HG03469 (cell line): ENCODE data around the gene CCDC136.

Source experiments
- ATAC-seq: cut with Tn5 transposase; IDR thresholded peaks from one replicate; pipeline ENCODE4 v1.9.1; 2021; ENCODE audit warnings: mild to moderate bottlenecking, moderate library complexity, moderate number of reproducible peaks; ENCODE audit not compliant: unreplicated experiment

The CCDC136 gene

DNA sequence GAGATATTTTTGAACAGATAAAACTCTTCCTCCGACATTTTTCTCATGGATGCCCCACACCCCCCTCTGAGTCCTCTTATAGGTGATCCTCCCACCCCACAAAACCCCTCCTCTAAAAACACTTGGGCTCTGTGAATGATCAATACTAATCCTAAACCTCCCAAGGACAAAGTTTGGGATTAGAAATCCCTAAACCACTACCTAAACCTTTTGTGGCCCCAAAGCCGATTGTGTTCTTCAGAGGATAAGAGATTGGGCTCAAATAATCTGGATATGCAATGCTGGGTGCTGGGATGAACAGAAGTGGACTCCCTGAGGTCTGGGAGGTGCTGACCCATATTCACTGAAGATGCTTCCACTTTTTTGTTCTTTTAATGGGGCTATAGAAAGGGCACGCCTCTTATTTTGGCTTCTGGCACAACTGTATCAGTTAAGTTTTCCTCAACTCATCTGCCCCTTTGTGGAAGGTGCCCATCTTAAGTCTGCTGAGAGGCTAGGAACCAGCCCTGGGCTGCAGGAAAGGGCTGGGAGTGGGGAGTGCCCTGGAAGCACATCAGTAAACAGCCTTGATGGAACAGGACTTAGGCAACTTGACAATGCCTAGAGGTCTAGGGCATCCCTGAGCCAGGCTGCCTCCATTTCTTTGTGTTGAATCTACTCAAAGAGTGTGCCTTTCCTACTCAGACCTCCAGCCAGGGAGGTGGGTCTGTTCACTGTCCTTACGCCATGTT lies 15.9 kb upstream of the CCDC136 start, which contains the start of gene OPN1SW:
OPN1SW (minus strand) TSS at position 51 of the 731 bp plus-strand sequence; CDS start at position 38, 13 bp downstream.
- ATAC-seq = no peak

DNA sequence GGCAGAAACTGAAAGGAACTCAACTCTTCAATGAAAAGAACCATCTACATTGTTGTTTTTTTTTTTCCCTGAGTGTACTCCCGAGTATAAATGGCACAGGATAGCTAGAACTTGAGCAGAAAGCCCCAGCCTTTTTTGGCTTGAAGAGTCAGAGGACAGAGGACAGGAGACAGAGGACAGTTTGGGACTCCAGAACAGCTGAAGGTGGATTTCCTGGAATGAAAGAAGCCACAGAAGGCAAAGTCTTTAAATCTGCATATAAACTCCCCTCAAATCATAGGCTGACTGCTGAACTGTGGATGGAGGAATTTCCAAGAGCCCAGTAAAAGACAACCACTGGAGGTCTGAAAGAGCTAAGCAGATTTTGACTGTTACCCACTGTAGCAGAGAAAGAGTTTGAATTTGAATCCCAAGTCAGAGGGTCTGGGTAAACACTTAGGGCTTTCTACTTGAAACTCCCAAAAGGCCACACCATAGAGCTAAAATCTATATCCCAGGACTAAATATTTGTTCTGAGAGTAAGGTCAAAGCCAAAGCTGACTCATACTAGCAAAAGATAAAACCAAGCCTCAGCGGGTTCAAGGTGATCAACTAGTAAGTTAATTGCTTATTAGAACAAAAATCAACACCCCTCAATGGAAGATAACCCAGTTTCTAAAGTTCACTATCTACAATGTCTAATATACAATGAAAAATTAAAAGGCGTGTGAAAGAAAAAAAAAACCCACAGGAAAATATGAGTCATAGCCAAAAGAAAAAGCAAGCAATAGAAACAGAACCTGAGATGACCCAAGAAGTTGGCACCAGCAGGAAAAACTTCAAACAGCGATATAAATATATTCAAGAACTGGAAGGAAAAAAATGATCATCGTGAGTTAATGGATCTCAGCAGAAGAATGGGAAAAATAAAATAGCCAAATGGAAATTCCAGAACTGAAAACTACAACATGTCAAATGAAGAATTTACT lies 14.3 kb upstream of the CCDC136 start:
- ATAC-seq = no peak

DNA sequence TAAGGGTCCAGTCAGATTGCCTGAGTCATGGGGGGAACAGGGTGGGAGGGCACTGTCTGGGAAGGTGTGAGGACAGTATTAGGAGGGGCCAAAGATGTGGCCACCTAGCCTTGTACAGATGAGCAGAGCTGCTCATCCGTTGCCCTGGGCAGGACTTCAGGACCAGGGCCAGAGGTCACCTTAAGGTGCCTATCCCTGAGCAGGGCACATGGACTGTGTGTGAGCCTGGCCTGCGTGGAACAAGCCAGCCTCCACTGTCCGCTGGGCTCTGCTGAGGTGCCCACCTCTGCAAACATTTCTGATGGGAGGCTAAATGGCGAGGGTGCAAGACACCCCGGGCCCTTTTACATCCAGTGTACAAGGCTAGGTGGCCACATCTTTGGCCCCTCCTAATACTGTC lies 12.8 kb upstream of the CCDC136 start:
- ATAC-seq = no peak

DNA sequence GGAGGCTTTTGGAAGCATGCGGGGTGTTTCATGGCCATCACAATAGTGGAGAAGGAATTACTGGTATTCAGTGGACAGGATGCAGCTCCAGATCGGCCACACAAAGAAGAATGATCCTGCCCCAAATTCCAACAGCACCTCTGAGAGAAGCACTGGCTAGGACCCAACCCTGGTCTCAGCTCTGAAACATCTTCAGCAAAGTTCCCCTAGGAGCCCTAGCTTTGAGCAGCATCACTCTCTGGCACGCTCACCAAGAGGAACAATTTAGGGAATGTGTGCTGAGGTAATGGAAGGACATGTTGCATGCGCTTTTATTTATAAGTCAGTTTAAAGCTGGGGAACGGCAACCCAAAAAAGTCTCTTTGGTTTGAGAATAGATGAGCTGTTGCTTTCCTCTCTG lies 10.6 kb upstream of the CCDC136 start:
- no peak for ATAC-seq

DNA sequence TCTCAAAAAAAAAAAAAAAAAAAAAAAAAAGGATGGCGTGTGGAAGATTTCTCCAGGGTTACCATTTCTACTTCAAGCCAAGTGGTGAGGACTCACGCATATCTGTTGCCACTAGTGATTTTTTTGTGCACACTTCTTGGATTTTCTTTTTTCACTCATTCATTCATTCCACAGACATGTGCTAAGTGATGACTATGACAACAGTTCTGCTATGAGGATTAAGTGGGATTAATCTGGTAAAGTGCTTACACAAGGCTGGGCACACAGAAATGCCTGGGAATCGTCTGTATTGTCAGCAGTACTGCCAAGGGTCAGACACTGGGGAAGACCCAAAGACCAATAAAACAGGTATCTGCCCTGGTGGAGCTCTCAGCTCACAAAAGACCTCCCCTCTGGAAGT lies 9.9 kb upstream of the CCDC136 start:
- no peak for ATAC-seq

DNA sequence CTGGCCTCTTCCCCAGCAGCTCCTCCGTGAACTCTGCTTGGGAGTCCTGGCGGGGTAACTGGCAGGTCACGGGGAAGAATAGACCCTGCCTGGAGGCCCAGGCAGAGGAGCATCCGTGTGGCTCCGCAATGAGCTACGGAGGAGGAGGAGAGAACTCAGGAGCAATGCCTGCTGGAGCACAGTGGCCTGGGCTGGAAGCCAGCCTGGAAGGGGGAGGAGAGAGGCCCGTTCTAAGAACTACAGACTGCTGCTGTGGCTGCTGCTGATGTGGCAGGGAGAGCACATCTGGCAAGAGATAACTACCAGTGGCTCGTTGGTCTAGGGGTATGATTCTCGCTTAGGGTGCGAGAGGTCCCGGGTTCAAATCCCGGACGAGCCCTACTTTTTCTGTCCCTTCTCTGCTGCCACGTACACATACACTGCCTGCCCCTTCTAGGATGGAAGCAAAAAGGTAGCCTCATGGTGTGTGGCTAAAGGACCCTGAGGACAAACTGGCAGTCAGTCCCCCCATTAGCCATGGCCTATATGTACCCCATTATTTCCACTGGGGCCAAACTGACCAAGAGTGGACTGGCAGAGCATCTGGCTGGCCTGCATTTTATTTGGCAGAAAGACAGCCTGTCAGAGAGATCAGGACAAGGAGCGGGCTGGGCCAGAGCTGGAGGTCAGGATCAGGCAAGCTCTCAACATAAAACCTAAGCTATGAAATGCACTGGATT lies 8.5 kb upstream of the CCDC136 start:
- no peak for ATAC-seq

DNA sequence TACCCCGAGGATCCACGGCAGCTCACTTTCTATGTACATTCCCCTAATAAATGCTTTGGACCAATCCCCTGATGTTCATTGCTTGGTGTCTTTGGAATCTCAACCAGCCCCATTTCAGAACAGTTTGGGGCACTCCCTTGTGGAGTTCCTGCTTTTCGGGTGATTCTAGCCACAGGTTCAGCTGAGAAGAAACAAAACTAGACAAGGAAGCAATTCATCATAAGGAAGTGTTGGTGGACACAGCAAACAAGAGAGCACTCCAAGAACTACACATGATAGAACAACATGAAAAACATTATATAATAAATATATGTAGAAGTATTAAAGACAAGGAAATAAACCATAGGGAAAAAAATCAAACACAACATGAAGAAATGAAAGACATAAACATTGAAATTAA lies 6.0 kb upstream of the CCDC136 start:
- no peak for ATAC-seq

DNA sequence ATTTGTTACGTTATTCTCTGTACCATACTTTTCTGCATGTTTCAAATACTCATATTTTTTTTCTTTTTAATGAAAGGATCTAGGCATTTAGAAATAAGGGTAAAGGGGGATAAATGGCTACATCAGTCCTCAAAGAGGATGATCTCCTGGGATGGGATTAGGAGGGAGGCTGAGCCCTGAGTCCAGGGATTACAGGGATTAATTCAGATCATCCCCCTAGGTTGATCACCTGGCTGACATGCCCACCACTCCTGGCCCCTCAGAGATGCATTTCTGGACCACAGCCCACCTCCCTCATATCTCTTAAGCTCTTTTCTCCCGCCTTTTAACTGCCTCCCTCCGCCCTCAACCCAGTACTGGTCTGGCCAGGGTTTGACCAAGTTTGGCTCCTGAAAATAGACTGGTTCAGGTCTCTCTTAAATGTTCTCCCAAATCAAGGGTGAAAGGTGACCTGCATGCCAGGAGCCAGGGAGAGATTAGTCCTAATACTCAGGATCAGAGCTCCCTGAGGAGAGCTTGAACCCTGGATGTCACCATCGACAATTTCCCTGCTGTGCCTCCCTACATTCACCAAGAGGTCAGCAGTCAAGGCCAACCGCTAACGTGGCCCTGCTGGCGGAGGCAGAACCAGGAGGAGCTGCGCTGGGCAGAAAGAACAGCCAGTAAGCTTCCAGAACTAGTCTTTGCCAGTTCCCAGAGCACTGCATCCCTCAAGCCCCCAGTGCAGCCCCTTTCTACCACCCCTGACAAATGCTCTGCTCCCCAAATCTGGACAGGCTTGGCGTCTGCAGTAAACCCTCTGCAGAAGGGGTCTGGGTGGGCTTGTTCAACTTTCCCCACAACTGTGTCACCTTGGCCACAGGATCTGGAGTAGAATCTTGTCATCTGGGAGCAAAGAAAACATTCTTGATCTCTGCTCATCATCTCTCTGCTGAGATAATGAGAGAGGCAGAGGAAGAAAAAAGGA lies 3.0 kb upstream of the CCDC136 start:
- ATAC-seq = no peak

DNA sequence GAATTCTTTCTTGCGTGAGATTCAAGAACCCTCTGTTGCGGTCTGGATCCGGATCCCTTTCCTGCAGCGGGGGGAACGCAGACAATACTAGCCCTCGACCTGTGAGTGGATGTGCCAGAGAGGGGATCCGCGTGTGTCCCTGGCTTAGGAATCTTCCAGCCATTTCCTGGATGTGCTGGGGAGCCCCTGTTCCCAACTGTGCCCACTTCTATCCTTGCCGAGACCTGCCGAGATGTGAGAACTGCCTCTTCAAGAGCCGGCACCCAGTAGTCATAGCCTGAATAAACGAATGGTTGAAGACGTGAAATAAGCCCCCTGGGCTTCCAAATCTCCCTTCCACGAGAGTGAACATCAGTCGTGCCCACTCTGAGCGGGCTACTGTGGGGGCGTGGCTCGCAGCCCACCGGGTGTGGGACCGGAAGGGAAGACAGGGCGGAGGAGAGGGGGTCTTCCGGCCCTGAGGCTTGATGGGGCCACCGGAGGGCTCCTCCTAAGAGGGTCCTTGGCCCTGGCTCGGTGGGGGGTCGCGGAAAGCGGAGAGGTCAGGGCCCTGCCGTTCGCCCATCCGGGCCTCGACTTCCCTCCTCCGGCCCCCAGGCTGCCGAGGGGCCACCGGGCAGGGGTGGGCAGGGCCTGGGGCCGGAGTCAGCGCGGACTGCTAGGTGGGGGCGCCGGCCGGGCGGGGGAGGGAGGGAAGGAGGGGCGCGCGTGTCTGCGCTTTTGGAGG lies 1.3 kb upstream of the CCDC136 start:
- ATAC-seq = no peak

DNA sequence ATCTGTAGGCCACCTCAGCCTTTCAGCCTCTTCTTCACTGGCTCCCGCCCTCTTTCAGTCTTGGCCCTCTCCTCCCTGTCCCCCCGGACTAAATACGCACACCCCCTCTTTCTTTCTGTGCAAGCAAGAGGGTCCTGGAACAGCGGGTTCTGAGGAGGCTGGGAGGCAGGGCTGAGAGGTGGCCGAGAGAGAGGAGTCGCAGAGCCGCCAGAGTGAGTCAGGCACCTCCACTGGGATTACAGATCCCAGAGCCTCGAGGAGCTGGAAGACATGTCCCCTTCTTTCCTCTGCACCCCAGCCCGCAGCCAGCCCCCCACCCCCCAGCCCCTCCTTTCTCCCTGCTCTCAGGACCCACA lies 182 bp downstream of the CCDC136 start:
- ATAC-seq = no peak

DNA sequence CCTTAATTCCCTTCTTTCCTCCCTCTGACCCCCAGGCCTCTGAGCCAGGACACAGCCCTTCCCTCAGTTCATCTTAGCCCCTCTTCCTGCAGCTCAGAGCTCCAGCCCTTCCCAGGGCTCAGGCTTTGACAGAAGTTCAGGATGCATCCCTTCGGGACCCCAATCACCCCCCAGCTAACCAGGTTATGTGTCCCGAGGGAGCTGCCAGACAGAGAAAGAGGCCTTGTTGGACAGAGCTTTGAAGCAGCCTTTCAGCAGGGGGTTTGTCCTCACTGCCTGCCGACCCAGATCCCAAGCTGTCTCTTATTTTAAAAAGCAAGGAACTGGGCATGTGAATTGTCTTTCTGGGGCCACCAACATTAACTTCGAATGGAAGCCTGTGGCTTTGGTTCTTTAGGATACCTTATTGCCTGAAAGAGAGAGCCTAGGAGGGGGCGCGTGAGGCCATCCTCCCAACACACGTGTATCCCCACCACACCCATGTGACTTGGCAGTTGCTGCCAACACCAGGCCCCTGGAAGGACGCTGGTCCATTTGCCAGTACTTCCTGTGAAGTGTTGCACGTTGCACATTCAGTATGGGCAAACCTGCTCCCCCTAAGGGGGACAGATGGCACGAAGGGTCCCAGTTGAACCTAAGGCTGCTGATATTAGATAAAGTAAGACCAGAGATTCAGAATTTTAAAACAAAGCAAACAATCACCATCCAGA lies 858 bp downstream of the CCDC136 start:
- no peak for ATAC-seq

DNA sequence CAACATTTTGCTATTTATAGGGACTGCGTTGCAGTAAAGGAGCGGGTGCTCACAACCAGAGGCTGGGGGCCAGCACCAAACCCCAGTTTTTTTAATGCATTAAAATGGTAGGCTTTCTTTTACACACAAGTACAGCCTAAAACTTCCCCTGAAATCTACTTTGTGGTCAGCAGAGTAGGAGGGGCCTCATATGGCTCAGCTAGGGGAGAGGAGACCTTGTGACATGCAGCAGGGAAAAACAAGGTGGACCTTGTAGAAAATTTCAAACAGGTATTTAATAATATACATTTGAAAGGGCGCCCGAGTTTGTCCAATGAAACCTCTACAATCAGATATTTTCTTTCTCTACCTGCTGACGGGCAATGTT lies 1.4 kb downstream of the CCDC136 start:
- no peak for ATAC-seq

DNA sequence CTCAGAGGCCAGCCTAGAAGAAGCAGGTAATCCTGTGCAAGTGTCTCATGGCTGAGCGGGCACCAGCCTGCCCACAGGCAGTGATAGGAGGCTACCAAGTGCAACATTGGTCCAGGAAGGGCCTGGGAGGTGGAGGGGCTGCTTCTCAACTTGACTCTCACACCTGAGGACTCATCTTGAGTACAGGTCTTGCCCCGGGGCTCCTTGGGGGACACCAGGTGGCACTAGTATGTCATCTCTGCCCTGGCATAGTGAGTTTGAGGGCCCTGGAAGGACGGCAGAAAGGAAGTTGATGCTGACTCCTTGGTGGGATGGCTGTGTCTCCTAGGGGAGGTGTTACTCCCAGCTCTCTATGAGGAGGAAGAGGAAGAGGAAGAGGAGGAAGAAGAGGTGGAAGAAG lies 2.3 kb downstream of the CCDC136 start:
- ATAC-seq = no peak

DNA sequence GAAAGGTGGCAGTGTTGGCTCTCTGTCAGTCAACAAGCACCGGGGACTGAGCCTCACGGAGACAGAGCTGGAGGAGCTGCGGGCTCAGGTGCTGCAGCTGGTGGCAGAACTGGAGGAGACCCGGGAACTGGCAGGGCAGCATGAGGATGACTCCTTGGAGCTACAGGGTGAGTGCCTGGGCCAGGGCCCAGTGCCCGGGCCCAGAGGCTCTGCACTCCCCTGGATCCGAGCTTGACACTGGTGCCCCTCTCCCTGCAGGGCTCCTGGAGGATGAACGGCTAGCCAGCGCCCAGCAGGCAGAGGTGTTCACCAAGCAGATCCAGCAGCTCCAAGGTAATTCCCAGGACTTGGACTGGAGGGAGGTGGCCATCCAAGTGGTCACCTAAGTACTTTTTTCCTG lies 2.7 kb downstream of the CCDC136 start:
- no peak for ATAC-seq

DNA sequence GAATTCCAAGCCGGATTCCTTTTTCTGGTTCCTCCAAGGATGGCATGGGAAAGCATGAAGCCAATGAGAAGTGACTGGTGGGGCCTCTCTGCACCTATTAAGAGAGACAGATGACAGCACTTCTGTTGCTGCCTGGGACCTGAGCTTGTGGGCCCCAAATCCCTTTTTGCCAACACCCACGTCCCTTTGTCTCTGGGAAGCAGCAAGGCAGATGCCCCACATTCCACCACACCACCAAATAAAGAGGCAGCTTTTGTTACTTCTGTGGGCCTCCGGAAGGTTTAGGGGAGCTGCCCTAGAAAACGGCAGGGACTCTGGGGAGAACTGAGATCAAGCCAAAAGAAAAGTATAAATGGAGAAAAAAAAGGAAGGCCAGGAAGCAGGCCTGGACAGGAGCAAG lies 3.4 kb downstream of the CCDC136 start:
- ATAC-seq = no peak

DNA sequence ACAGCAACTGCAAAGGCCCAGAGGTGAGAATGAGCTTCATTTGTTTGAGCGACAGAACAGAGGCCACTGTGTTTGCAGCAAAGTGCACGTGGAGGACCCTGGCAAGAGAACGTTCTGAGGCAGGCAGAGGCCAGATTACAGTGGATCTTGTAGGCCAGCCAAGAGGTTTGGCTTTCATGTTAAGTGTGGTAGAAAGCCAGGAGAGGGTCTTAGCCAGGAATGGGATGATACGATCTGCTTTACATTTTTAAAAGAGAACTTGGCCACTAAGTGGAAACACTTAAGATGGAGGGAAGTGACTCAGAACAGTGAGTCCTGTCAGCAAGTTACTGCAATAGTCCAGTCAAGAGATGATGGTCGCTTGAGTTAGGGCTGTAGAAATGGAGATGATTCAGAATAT lies 4.6 kb downstream of the CCDC136 start:
- no peak for ATAC-seq

DNA sequence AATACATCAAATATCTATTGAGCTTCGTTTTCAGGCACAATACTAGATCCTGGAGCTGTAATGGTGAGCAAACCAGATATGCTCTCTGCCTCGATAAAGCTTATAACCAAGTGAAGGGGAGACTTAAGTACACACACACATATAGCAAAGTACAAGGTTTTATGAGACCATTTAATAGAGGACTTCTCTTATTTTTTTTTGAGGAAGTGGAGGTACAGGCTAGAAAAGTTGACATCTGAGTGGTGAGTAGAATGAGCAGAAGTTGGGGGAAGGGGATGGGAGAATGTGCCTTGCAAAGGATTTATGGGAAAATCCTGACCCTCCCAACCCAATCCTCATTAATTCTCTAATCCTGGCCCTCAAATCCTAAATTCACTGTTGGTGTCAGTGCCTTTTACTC lies 7.7 kb downstream of the CCDC136 start:
- ATAC-seq = no peak

DNA sequence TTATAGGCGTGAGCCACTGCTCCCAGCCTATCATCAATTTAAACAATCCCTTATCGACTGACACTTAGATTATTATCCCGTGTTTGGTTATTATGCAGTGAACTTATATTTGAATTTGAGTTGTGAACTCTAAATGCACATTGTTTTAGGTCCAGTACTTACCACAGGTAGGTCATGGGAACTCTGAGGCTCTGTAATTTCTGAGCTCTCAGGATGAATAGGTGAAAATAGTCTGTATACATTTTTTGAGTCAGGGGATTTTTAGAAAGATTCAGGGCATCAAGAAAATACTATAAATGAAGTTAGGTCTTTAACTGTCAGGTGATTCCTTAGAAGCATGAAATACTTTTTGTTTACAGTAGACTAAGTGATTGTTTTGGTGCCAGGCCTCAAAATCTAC lies 8.8 kb downstream of the CCDC136 start:
- ATAC-seq = no peak

DNA sequence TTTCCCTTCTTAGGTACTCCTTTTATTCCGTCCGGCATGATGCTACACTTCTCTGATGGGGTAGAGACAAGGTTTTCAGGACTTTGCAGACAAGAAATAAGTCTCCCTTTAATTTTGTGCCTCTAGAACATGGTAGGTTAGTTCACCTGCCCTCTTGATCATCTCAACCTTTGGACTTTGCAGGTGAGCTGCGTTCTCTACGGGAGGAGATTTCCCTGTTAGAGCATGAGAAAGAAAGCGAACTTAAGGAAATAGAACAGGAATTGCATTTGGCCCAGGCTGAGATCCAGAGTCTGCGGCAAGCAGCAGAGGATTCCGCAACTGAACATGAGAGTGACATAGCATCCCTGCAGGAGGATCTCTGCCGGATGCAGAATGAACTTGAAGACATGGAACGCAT lies 9.2 kb downstream of the CCDC136 start:
- ATAC-seq = no peak
